Endothelial cell of umbilical vein (primary cell): ENCODE measurements around the gene ADGRD2. TPM values are rescaled to one million over a fixed set of nuclear protein-coding genes. Genes with fewer than 3 reads are reported as not detected.

Experiments
- BruUV-seq: library from RNA; stranded (reverse); fragments of 400-500 nt; replicated peaks from 2 replicates; lab custom pipeline; 2021; lab: Mats Ljungman, UMichigan
- CTCF ChIA-PET: fragments of 300-600, 350-600 bp; sonication (Branson Sonifier 250); formaldehyde crosslinking; loops from one replicate; lab custom pipeline; 2021; ENCODE audit warnings: antibody characterized with exemption, inconsistent platforms; lab: Charles Lee
- POLR2A ChIA-PET: fragments of 300-600, 350-600 bp; sonication (Branson Sonifier 250); formaldehyde crosslinking; loops from one replicate; lab custom pipeline; 2021; ENCODE audit warnings: antibody characterized with exemption, inconsistent platforms; lab: Charles Lee
- DNase-seq: peaks from one replicate; pipeline ENCODE4 v3.0.0-alpha.2; 2011; ENCODE audit warnings: low read depth, low spot score
- FAIRE-seq: peaks from 2 replicates; lab custom pipeline; 2011; peaks lifted over from hg19 to GRCh38; lab: Jason Lieb, UNC
- H2AFZ ChIP-seq: 2 replicates; pipeline ENCODE4 v1.6.0; 2012; ENCODE audit warnings: low read depth, low read length, control low read depth, inconsistent platforms
- H3K27ac ChIP-seq: 2 replicates; pipeline ENCODE4 v1.5.1; 2011; ENCODE audit warnings: low read depth, mild to moderate bottlenecking, control low read depth, low read length, moderate library complexity; ENCODE audit not compliant: insufficient read depth
- H3K27me3 ChIP-seq, 2 experiments: 2 replicates each; pipeline versions ENCODE4 v1.6.0 to v1.6.1; 2011; ENCODE audit warnings: low read length in 2 of 2, mixed read lengths in 1 of 2; ENCODE audit not compliant: control insufficient read depth in 2 of 2, insufficient read depth in 2 of 2
- H3K36me3 ChIP-seq, 2 experiments: 2 replicates in 1 of 2; 3 replicates in 1 of 2; pipeline ENCODE4 v1.5.1; 2011; ENCODE audit warnings: low read length in 2 of 2, mild to moderate bottlenecking in 1 of 2, moderate library complexity in 1 of 2; ENCODE audit not compliant: control insufficient read depth in 2 of 2, insufficient read depth in 2 of 2; ENCODE audit errors: extremely low read depth in 1 of 2
- H3K4me1 ChIP-seq: 3 replicates; pipeline ENCODE4 v1.5.1; 2011; ENCODE audit warnings: mild to moderate bottlenecking, low read length; ENCODE audit not compliant: control insufficient read depth, insufficient read depth; ENCODE audit errors: extremely low read depth
- H3K4me2 ChIP-seq: 2 replicates; pipeline ENCODE4 v1.6.1; 2011; ENCODE audit warnings: low read length, control low read depth, mixed read lengths; ENCODE audit not compliant: insufficient read depth
- H3K4me3 ChIP-seq, 3 experiments: fragments of 200-600 bp in 1 of 3; sonication (generic), shearing (Covaris generic) in 1 of 3; replicated peaks in 1 of 3; 2 replicates each; pipeline ENCODE4 v1.5.1; 2011 to 2016; ENCODE audit warnings: control low read depth in 3 of 3, low read length in 3 of 3, mild to moderate bottlenecking in 2 of 3, inconsistent platforms in 1 of 3, low read depth in 1 of 3, moderate library complexity in 1 of 3; ENCODE audit not compliant: insufficient read depth in 1 of 3
- H3K79me2 ChIP-seq: 2 replicates; pipeline ENCODE4 v1.6.0; 2012; ENCODE audit warnings: low read length, inconsistent platforms; ENCODE audit not compliant: control insufficient read depth, insufficient read depth
- H3K9ac ChIP-seq: replicated peaks from 2 replicates; pipeline ENCODE3; 2011; ENCODE audit warnings: low read length, control low read depth; ENCODE audit not compliant: insufficient read depth; ENCODE audit errors: extremely low read depth
- H3K9me1 ChIP-seq: replicated peaks from 3 replicates; pipeline ENCODE4 v1.6.0; 2011; ENCODE audit warnings: mild to moderate bottlenecking, low read length; ENCODE audit not compliant: control insufficient read depth, insufficient read depth; ENCODE audit errors: extremely low read depth
- H3K9me3 ChIP-seq: replicated peaks from 2 replicates; pipeline ENCODE4 v1.5.1; 2012; ENCODE audit warnings: low read length, inconsistent platforms; ENCODE audit not compliant: control insufficient read depth, insufficient read depth
- H4K20me1 ChIP-seq: replicated peaks from 2 replicates; pipeline ENCODE3; 2011; ENCODE audit warnings: mild to moderate bottlenecking, low read length; ENCODE audit not compliant: control insufficient read depth, insufficient read depth; ENCODE audit errors: extremely low read depth
- CTCF ChIP-seq, 2 donors: IDR thresholded peaks; 1 replicate in 1 of 2; 2 replicates in 1 of 2; pipeline ENCODE4 v1.5.1; 2011; ENCODE audit warnings: low read length in 2 of 2, mild to moderate bottlenecking in 2 of 2, moderate library complexity in 2 of 2, control low read depth in 1 of 2, inconsistent platforms in 1 of 2, low read depth in 1 of 2; ENCODE audit not compliant: insufficient read depth in 1 of 2; ENCODE audit errors: extremely low read depth in 1 of 2
- EZH2 ChIP-seq: IDR thresholded peaks from 2 replicates; pipeline ENCODE4 v1.6.1; 2012; ENCODE audit warnings: borderline replicate concordance, low read depth, mild to moderate bottlenecking, moderate library complexity, low read length, inconsistent platforms; ENCODE audit not compliant: severe bottlenecking
- FOS ChIP-seq: IDR thresholded peaks from 2 replicates; pipeline ENCODE4 v1.6.1; 2011; ENCODE audit warnings: mild to moderate bottlenecking, low read length, moderate library complexity, borderline replicate concordance; ENCODE audit not compliant: insufficient read depth
- GATA2 ChIP-seq: IDR thresholded peaks from 2 replicates; pipeline ENCODE4 v1.7.0; 2011; ENCODE audit warnings: low read depth, mild to moderate bottlenecking, moderate library complexity, mixed read lengths, low read length; ENCODE audit not compliant: insufficient read length, insufficient read depth
- JUN ChIP-seq: IDR thresholded peaks from 2 replicates; pipeline ENCODE4 v1.6.1; 2011; ENCODE audit warnings: borderline replicate concordance, low read depth; ENCODE audit not compliant: insufficient read length, insufficient read depth
- MAX ChIP-seq: IDR thresholded peaks from 2 replicates; pipeline ENCODE4 v1.6.1; 2011; ENCODE audit not compliant: insufficient read depth, insufficient read length
- MYC ChIP-seq: IDR thresholded peaks from one replicate; pipeline ENCODE4 v1.6.1; 2011; ENCODE audit warnings: mild to moderate bottlenecking, low read depth, low read length
- POLR2A ChIP-seq: IDR thresholded peaks from 2 replicates; pipeline ENCODE4 v1.6.1; 2012; ENCODE audit warnings: low read depth, mild to moderate bottlenecking, control low read depth, low read length
- POLR2AphosphoS5 ChIP-seq: IDR thresholded peaks from 2 replicates; pipeline ENCODE4 v1.6.1; 2012; ENCODE audit warnings: low read depth, mild to moderate bottlenecking, control low read depth, low read length, moderate library complexity; ENCODE audit not compliant: insufficient read depth
- dilution Hi-C: fragments of 300-500 bp; cut with MboI; formaldehyde crosslinking; loops from one replicate; pipeline ENCODE4 v1.15.0; 2019; ENCODE audit warnings: low sequenced_read_pairs; ENCODE audit not compliant: extremely low pct_ligation_motif_present
- intact Hi-C: fragments of 100-400 bp; cut with micrococcal nuclease; formaldehyde crosslinking; loops from one replicate; pipeline ENCODE4 v1.10.0; 2022
- polyA plus RNA-seq, 4 experiments: library from polyadenylated mRNA; depleted of rRNA in 3 of 4; stranded (reverse) in 3 of 4; unstranded in 1 of 4; fragments of >200 nt; gene quantifications; 2 replicates each; pipeline versions ENCODE4 v1.2.1 to v1.2.3, GENCODE V29; 2011 to 2012; ENCODE audit warnings: missing spikeins in 1 of 4
- total RNA-seq: library from RNA; stranded (reverse); gene quantifications from 2 replicates; pipeline ENCODE4 v1.2.3, GENCODE V29; 2021

Gene ADGRD2
- total and polyA plus RNA-seq, 2 donors (not counting 3 experiments of a cell fraction or from before 2014, with no cell fraction given) = not detected

- H3K9ac ChIP-seq = no peak overlapping the region
- no peak overlapping the region for H2AFZ ChIP-seq
- H3K27me3 ChIP-seq = peaks cover 0 to 9% of the 10 kb centered on the region in 2 experiments
- TF ChIP-seq FOS (no peak), MYC (no peak), GATA2 (no peak), POLR2AphosphoS5 (no peak), EZH2 (no peak), MAX (no peak), CTCF (IDR thresholded peaks at IDR 0.05; ENCODE audit: extremely low read depth in 1 of 2, insufficient read depth in 1 of 2, low read depth in 1 of 2, low read length in 2 of 2) (no peak), JUN (no peak), POLR2A (no peak)
- DNase-seq (no peak), FAIRE-seq (no peak)
- H3K9me1 ChIP-seq = no peaks in the 10 kb centered on the region
- H3K4me2 ChIP-seq = no peak overlapping the region
- BruUV-seq = no TSS peak
- CTCF ChIA-PET = no interaction called here
- no peaks in the 10 kb centered on the region for H4K20me1 ChIP-seq
- POLR2A ChIA-PET = no interaction called here
- dilution Hi-C loops = no loop called here
- H3K79me2 ChIP-seq = no peaks in the 10 kb centered on the region
- H3K9me3 ChIP-seq = no peaks in the 10 kb centered on the region
- intact Hi-C loops = no loop called here
- H3K4me1 ChIP-seq = no peaks in the 10 kb centered on the region
- no peak overlapping the region for H3K27ac ChIP-seq
- H3K36me3 ChIP-seq = no peaks in the 10 kb centered on the region
- no peak overlapping the region for H3K4me3 ChIP-seq
These were observed 7.0 kb downstream of the ADGRD2 start for GRCh38 chr9:124457079-124457886.
